Neutrophil (primary cell): Measurements from ENCODE around the gene USP10.

ENCODE experiments used
- H3K27ac ChIP-seq: fragments of 200-600 bp; sonication (generic); 2 replicates; pipeline ENCODE4 v1.5.1; 2016; ENCODE audit warnings: mild to moderate bottlenecking, moderate library complexity
- H3K27me3 ChIP-seq: fragments of 200-600 bp; sonication (generic); 2 replicates; pipeline ENCODE4 v1.6.0; 2016; ENCODE audit warnings: mild to moderate bottlenecking
- H3K36me3 ChIP-seq: fragments of 200-600 bp; sonication (generic); 2 replicates; pipeline ENCODE4 v1.5.1; 2017
- H3K4me1 ChIP-seq, 2 experiments: fragments of 200-600 bp in 1 of 2; sonication (generic) in 1 of 2; 1 replicate in 1 of 2; 2 replicates in 1 of 2; pipeline versions ENCODE4 v1.5.1 to v1.6.1; 2013 to 2016; ENCODE audit warnings: low read depth in 1 of 2, low read length in 1 of 2, mild to moderate bottlenecking in 1 of 2, moderate library complexity in 1 of 2; ENCODE audit not compliant: control insufficient read depth in 1 of 2, insufficient read depth in 1 of 2
- H3K4me3 ChIP-seq, 2 experiments: fragments of 200-600 bp in 1 of 2; sonication (generic) in 1 of 2; 1 replicate in 1 of 2; 2 replicates in 1 of 2; pipeline ENCODE4 v1.5.1; 2013 to 2016; ENCODE audit warnings: low read depth in 1 of 2, low read length in 1 of 2, mild to moderate bottlenecking in 1 of 2, moderate library complexity in 1 of 2
- H3K9me3 ChIP-seq: fragments of 200-600 bp; sonication (generic); 2 replicates; pipeline ENCODE4 v1.5.1; 2016
- CTCF ChIP-seq: fragments of 200-600 bp; sonication (generic); IDR thresholded peaks from 2 replicates; pipeline ENCODE4 v1.5.1; 2016; ENCODE audit warnings: antibody characterized with exemption

Gene USP10

GRCh38 chr16:84765616-84766580 lies 66.1 kb downstream of the USP10 start:
- TF ChIP-seq CTCF: no peak
- Histone ChIP-seq H3K27me3 (no peaks in the 10 kb centered on the region), H3K4me3 (no peak overlapping the region), H3K36me3 (peaks cover 7% of the 10 kb centered on the region), H3K9me3 (no peaks in the 10 kb centered on the region), H3K27ac (no peak overlapping the region), H3K4me1 (peaks cover 35 to 37% of the 10 kb centered on the region in 2 experiments)

DNA sequence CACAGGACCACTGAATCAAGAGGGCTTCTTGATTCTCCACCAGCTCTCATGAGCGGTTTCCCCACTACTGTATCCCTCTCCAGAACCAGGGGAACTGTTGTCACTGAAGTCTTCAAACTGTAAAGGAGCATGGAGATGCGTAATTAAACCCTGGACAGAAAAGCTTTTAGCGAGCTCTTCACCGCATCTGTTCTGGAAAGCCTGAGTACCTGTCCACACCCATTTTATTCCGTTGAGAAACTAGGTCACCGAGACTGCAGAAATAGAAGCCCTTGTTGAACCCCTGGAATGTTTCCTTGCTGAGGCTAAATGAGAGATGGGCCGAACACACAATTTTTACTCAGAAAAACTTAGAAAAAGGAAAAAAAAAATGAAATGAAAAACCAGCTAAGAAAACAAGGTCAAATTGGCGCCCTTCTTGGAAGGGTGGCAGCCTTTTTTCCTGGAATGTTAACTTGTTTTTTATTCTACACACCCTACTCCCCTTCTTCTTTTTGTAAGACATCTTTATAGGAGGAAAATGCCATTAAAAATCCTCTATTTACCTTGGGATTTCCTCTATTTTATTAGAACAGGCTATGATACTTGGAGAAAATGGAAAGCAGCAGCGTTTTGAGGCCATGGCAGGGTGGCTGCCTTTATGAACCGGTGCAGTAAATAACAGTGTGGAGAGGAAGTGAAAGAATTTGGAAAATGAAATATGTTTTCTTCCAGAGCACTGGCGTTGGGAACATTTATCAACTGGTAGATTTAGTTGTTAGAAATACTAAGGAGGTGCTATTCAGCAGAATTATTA lies 67.4 kb downstream of the USP10 start:
- Histone ChIP-seq H3K36me3 (peaks cover 7% of the 10 kb centered on the region), H3K9me3 (no peaks in the 10 kb centered on the region), H3K27me3 (no peaks in the 10 kb centered on the region), H3K4me3 (no peak overlapping the region), H3K4me1 (peaks cover 24 to 25% of the 10 kb centered on the region in 2 experiments), H3K27ac (no peak overlapping the region)
- TF ChIP-seq CTCF: no peak

- Histone ChIP-seq H3K4me1 (peaks cover 14% of the 10 kb centered on the region in 2 experiments), H3K36me3 (peaks cover 7% of the 10 kb centered on the region), H3K9me3 (no peaks in the 10 kb centered on the region), H3K4me3 (no peak overlapping the region), H3K27ac (no peak overlapping the region), H3K27me3 (no peaks in the 10 kb centered on the region)
- no peak for TF ChIP-seq CTCF
Observed at GRCh38 chr16:84768061-84768807, 68.4 kb downstream of the USP10 start.

- Histone ChIP-seq H3K27ac (no peak overlapping the region), H3K36me3 (peaks cover 7% of the 10 kb centered on the region), H3K9me3 (no peaks in the 10 kb centered on the region), H3K4me3 (no peak overlapping the region), H3K27me3 (no peaks in the 10 kb centered on the region), H3K4me1 (peaks cover 11 to 12% of the 10 kb centered on the region in 2 experiments)
- no peak for TF ChIP-seq CTCF
Observed at GRCh38 chr16:84768808-84769197, 69.0 kb downstream of the USP10 start.

DNA sequence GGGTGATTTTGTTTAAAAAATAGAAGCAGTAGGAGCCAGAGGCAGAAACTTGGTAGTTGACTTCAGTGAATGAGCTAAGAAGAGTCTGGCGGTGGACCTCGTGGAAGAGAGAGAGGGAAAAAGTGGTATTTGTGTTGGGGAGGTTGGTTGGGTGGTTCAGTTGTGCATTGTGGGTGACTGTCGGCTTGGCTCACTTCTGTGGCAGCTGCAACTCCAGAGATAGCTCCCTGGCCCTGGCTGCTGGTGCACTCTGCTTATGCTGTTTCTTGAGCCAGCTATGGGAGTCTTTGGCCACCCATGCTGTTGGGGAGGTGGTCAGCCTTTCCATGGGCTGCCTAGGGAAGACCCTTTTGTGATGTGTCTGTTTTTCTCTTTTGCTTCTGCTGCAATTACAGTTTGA lies 69.6 kb downstream of the USP10 start:
- H3K27me3 ChIP-seq: no peaks in the 10 kb centered on the region
- no peak for TF ChIP-seq CTCF
- H3K9me3 ChIP-seq: no peaks in the 10 kb centered on the region
- H3K4me3 ChIP-seq: no peak overlapping the region
- peaks cover 11 to 12% of the 10 kb centered on the region in 2 experiments for H3K4me1 ChIP-seq
- no peak overlapping the region for H3K27ac ChIP-seq
- peaks cover 7% of the 10 kb centered on the region for H3K36me3 ChIP-seq
